Lower leg skin (tissue), 3 donors: Measurements from ENCODE around the gene PRM3.

Experiments
- POLR2A ChIP-seq, 2 donors: fragments of 450-650 bp; IDR thresholded peaks; one replicate each; pipeline ENCODE4 v1.6.1; 2016 to 2017; ENCODE audit warnings: antibody characterized with exemption in 2 of 2, mild to moderate bottlenecking in 1 of 2, moderate library complexity in 1 of 2
- TF ChIP-seq, protein P1 (sequence below), 3 donors: fragments of 450-650 bp; IDR thresholded peaks; one replicate each; pipeline ENCODE4 v1.5.1; 2016; ENCODE audit warnings: antibody characterized with exemption in 3 of 3, mild to moderate bottlenecking in 3 of 3, moderate library complexity in 2 of 3

DNA sequence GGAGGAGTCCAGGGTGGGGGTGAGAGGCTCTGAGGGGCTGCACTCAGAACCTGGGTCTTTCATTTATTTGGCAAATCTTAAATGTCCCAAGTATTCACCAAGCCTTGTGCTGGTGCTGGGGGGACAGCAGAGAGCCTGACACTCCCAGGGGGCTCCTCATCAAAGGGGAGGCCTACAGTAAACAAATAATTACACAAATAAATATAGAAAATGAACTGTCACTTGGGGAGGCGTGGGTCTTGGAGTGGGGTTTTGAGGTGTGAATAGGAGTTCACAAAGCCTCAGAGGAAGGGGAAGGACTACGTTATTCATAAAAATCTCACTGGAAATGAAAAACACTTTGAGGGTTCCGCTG, 22.9 kb upstream of the PRM3 start:
- TF ChIP-seq, protein P1, sequence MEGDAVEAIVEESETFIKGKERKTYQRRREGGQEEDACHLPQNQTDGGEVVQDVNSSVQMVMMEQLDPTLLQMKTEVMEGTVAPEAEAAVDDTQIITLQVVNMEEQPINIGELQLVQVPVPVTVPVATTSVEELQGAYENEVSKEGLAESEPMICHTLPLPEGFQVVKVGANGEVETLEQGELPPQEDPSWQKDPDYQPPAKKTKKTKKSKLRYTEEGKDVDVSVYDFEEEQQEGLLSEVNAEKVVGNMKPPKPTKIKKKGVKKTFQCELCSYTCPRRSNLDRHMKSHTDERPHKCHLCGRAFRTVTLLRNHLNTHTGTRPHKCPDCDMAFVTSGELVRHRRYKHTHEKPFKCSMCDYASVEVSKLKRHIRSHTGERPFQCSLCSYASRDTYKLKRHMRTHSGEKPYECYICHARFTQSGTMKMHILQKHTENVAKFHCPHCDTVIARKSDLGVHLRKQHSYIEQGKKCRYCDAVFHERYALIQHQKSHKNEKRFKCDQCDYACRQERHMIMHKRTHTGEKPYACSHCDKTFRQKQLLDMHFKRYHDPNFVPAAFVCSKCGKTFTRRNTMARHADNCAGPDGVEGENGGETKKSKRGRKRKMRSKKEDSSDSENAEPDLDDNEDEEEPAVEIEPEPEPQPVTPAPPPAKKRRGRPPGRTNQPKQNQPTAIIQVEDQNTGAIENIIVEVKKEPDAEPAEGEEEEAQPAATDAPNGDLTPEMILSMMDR (IDR thresholded peaks at IDR 0.05) = no peak
- no peak for TF ChIP-seq POLR2A (IDR thresholded peaks at IDR 0.05)
